Stimulated activated naive CD8-positive, alpha-beta T cell treated with anti-CD3 and anti-CD28 coated beads, Interleukin-15, amount 100 ng/mL, for 72 hours (primary cell): ENCODE results near the gene NOP58.
"Not testable (repeated sequence)": the region's sequence is repeated elsewhere in the genome, so short reads cannot be mapped to it uniquely, and the experiment has no call there.

ENCODE experiments used
- ATAC-seq: fragments of 150-1000 bp; cut with Tn5 transposase; 2 replicates; pipeline ENCODE4 v1.10.0; 2021; ENCODE audit warnings: mild to moderate bottlenecking, moderate library complexity
- DNase-seq, 2 donors: peaks; one replicate each; pipeline ENCODE4 v3.0.0; 2021 to 2022
- H3K27ac Mint-ChIP-seq, 2 donors: one replicate each; pipeline ENCODE4 v1.8.0; 2022; ENCODE audit warnings: mild to moderate bottlenecking in 2 of 2, mixed read lengths in 2 of 2, moderate library complexity in 2 of 2
- H3K27me3 Mint-ChIP-seq: one replicate; pipeline ENCODE4 v1.8.0; 2022; ENCODE audit warnings: mixed read lengths
- H3K4me1 Mint-ChIP-seq: one replicate; pipeline ENCODE4 v1.8.0; 2022; ENCODE audit warnings: mild to moderate bottlenecking, mixed read lengths
- H3K4me3 Mint-ChIP-seq, 2 donors: one replicate each; pipeline ENCODE4 v1.8.0; 2022; ENCODE audit warnings: mild to moderate bottlenecking in 2 of 2, mixed read lengths in 2 of 2, moderate library complexity in 1 of 2
- H3K9me3 Mint-ChIP-seq, 2 donors: one replicate each; pipeline ENCODE4 v1.8.0; 2022; ENCODE audit warnings: mixed read lengths in 2 of 2

The NOP58 gene, protein sequence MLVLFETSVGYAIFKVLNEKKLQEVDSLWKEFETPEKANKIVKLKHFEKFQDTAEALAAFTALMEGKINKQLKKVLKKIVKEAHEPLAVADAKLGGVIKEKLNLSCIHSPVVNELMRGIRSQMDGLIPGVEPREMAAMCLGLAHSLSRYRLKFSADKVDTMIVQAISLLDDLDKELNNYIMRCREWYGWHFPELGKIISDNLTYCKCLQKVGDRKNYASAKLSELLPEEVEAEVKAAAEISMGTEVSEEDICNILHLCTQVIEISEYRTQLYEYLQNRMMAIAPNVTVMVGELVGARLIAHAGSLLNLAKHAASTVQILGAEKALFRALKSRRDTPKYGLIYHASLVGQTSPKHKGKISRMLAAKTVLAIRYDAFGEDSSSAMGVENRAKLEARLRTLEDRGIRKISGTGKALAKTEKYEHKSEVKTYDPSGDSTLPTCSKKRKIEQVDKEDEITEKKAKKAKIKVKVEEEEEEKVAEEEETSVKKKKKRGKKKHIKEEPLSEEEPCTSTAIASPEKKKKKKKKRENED

DNA sequence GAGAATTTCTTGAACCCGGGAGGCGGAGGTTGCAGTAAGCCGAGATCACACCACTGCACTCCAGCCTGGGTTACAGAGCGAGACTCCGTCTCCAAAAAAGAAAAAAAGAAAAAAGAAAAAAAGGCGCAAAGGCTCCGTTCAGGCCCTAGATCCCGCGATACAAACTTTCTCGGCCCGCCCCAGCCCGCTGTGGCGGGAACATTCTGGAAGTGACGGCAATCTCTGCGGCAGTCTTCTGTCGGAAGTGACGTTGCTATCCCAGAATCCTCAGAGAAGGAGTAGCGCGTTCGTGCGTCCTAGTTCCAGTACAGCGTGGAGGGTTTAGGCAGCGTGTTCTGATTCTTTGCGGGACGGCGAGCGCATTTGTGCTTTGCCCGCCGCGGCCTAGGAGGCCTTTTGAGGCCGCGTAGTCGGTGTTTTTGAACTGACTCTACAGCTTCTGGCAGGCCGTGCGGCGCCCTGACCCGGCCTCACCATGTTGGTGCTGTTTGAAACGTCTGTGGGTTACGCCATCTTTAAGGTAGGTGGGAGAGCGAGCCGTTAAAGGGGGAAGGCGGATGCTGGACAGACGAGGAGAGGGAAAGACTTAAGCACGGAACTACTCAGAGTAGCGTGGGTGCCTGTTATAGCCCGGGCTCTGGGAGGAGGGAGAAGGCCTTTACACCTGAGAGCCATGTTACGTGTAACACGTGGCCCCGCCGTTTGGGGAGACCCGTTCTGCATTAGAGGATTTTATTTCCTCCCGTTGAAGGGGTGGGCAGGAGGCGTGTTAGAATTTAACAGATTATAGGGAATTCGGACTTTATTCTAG is at the start of gene NOP58:
NOP58 (plus strand) TSS at position 297 of the 811 bp plus-strand sequence; CDS start at position 476, 179 bp downstream.
- Mint-ChIP-seq H3K4me3 (peak within 1 kb of the TSS; percentile 61 to 78), H3K27ac (peak within 1 kb of the TSS; percentile 78 to 86), H3K4me1 (peaks cover 26% of the 10 kb centered on the region), H3K9me3 (no peaks in the 10 kb centered on the region), H3K27me3 (no peaks in the 10 kb centered on the region)
- DNase-seq (peak; percentile 88 to 93), ATAC-seq (peak; percentile 92)

DNA sequence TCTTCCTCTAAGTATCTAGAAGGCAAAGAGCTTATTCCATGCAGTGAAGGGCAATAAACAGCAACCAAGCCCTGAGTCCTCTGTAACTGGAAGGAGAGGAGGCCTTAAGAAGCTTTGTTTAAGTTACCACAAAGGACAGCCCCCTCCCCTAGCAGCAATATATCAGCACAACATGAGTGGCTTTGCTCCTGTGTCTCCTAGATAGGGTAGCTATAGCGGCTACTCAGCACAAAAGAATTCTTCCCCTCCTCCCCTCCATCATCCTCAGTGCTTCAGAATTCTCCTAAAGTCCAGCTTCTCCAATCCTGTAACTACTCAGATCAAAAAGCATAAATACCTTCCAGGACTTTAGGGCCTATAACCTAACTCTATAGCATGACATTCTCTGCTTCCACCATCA is 43.7 kb upstream of the NOP58 start:
- no peak overlapping the region for H3K4me3 Mint-ChIP-seq
- H3K9me3 Mint-ChIP-seq: no peaks in the 10 kb centered on the region
- DNase-seq (no peak), ATAC-seq (no peak)
- H3K4me1 Mint-ChIP-seq: peaks cover 17% of the 10 kb centered on the region
- H3K27ac Mint-ChIP-seq: peak overlapping the region in 1 of 2 donors; percentile 34
- H3K27me3 Mint-ChIP-seq: no peaks in the 10 kb centered on the region

DNA sequence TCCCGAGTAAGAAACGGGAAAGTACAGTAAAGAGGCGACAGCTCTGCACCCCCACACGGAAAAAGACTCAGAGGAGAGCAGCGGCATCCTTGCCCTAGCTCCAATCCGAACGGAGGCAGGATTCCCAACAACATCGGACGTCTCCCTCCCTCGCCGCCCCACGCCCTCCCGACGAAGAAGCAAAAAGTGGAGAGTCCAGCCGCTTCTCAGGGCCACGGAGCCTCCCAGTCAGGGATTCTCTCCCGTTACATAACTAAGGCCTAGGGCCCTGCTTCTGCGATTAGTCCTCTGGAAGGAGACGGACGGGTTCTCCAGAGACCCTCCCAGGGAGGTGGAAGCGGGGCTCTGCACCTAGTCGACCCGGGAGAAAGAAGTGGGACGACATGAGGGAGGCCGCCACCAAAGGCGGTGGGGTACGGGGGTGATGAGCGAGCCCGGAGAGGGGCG is 27.8 kb upstream of the NOP58 start:
- ATAC-seq: peak; percentile 62
- DNase-seq: no peak
- H3K4me1 Mint-ChIP-seq: peaks cover 34% of the 10 kb centered on the region
- peak overlapping the region; percentile 96 to 97 for H3K27ac Mint-ChIP-seq
- H3K27me3 Mint-ChIP-seq: no peaks in the 10 kb centered on the region
- H3K4me3 Mint-ChIP-seq: peak overlapping the region; percentile 98 to 99
- H3K9me3 Mint-ChIP-seq: no peaks in the 10 kb centered on the region

DNA sequence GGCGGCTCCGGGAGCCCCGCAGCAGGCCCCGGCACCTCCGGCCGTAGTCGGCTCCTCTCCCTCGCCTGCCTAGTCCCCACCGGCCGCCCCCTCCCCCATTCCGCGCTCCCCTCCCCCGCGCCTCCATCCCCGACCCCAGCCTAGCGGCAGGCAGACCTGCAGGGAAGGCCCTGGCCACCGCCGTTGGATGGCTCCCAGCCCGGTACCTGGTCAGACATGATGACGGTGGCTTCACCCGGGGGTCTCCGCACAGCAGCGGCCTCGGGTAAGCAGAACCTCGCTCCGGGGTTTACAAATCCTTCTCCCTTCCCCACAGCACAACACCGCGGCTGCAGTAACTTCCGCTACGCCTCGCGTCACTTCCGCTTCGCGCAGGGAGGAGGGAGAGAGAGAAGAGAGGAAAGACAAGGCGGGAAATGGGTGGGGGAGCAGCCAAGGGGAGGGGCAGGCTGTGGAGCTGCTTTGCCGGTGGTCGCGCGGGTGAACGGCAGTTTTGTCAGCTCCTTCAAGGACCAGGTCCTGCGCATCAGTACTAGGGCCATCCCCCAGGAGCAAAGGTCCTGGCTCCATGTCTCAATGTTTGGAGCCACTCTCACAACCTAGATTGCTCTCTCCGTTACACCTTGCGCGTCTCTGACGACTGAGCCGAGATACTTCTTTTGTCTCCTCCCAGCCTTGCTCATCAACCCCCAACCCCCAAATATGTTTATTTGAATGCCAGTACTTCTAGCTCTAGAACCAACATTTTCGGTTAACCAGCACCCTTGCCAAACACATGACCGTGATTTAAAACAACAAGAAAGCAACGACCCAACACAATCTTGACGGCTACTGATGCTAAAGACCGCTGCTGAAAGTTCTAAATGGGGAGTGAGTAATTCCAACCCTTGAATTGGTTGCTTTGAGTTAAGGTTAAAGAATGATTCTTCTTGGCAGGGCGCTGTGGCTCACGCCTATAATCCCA is 27.0 kb upstream of the NOP58 start, which contains the start of gene SUMO1:
SUMO1 (minus strand) TSS at position 364 of the 964 bp plus-strand sequence; CDS start at position 218, 146 bp downstream.
- peaks cover 29% of the 10 kb centered on the region for H3K4me1 Mint-ChIP-seq
- H3K9me3 Mint-ChIP-seq: no peaks in the 10 kb centered on the region
- ATAC-seq: peak; percentile 98
- peak; percentile 83 to 91 for DNase-seq
- H3K27me3 Mint-ChIP-seq: no peaks in the 10 kb centered on the region
- peak within 1 kb of the TSS; percentile 98 to 99 for H3K27ac Mint-ChIP-seq
- peak within 1 kb of the TSS; percentile 98 to 99 for H3K4me3 Mint-ChIP-seq

DNA sequence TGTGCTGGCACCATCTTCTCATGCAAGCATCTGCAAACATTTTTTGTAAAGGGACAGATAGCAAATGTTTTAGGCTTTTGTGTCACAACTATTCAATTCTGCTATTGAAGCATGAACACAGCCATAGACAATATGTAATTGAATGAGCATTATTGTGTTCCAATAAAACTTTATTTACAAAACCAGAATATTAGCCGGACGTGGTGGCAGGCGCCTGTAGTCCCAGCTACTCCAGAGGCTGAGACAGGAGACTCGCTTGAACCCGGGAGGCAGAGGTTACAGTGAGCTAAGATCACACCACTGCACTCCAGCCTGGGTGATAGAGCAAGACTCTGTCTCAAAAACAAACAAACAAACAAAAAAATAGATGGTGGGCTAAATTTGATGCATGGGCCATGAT is 17.9 kb upstream of the NOP58 start:
- ATAC-seq, H3K4me3 Mint-ChIP-seq, H3K27me3 Mint-ChIP-seq, H3K27ac Mint-ChIP-seq, DNase-seq, H3K9me3 Mint-ChIP-seq: not testable (repeated sequence)
- H3K4me1 Mint-ChIP-seq: peaks cover 14% of the 10 kb centered on the region

DNA sequence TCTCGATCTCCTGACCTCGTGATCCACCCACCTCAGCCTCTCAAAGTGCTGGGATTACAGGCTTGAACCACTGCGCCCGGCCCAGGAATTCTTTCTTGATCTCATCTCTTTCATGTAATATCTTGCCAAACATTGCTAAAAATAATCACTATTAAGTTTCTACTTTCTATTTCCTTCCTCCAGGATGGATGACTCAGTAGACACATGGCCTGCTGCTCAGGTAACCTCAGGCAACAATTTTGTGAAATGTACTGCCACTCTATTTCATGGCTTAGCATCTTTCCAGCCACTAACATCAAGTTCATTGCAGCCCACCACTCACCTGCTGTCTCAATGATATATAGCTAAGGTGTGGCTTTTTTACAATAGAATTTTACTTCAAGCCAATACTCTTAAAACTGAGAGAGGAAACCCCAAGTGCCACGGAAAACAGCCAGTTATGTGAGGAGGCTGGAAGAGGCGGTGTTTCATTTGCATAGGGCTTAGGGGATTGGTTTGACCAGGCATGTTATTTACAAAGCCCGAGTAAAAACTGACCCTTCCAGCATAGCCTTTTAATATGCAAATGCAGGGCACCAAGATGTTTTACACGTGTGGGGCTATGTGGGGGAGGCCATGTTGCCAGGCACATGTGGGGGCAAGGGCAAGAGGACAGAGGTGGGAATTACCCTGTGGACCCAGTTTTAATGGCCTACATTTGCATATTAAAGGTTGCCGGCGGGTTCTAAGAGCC is 15.9 kb upstream of the NOP58 start:
- ATAC-seq: peak; percentile 54
- no peaks in the 10 kb centered on the region for H3K9me3 Mint-ChIP-seq
- H3K4me3 Mint-ChIP-seq: peak overlapping the region; percentile 11 to 41

DNA sequence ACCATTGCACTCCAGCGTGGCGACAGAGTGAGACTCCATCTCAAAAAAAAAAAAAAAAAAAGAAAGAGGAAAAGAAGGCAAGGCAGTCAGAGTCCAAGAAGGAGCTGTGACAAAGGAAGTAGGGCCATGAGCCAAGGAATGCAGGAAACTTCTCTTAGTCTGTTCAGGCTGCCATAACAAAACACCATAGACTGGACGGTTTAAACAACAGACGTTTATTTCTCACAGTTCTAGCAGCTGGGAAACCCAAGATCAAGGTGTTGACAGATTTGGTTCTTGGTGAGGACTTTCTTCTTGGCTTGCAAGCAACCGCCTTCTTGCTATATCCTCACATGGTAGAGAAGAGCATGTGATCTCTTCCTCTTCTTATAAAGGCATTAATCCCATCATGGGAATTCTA is 14.1 kb upstream of the NOP58 start:
- H3K4me1 Mint-ChIP-seq: peaks cover 14% of the 10 kb centered on the region
- H3K4me3 Mint-ChIP-seq: no peak overlapping the region
- no peaks in the 10 kb centered on the region for H3K9me3 Mint-ChIP-seq
- no peak overlapping the region for H3K27ac Mint-ChIP-seq
- ATAC-seq (no peak), DNase-seq (no peak)
- no peaks in the 10 kb centered on the region for H3K27me3 Mint-ChIP-seq

More for the DNA sequence above, 15.9 kb upstream of the NOP58 start:
- no peak for DNase-seq
- H3K4me1 Mint-ChIP-seq: peaks cover 14% of the 10 kb centered on the region
- H3K27ac Mint-ChIP-seq: peak overlapping the region in 1 of 2 donors; percentile 59
- no peaks in the 10 kb centered on the region for H3K27me3 Mint-ChIP-seq

DNA sequence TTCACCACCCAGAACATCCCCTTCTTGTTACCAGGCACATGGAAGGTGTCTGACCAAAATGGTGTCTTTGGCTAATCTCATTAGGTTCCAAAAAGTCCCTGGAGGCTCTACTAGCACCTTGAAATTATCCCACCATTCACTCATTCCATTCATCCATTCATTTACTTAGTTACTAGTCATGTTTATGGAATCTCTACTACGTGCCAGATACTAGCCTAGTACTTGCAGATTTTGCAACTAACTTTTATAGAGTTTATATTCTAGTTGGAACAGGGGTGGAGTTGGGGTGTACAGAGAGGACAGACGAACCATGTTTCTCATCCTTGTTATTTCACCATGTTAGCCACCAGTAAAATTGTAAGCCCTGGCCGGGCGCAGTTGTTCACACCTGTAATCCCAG is 4.0 kb upstream of the NOP58 start:
- Mint-ChIP-seq H3K4me1 (peaks cover 18% of the 10 kb centered on the region), H3K9me3 (no peaks in the 10 kb centered on the region), H3K27ac (no peak overlapping the region), H3K4me3 (no peak overlapping the region), H3K27me3 (no peaks in the 10 kb centered on the region)
- no peak for DNase-seq
- ATAC-seq: no peak

DNA sequence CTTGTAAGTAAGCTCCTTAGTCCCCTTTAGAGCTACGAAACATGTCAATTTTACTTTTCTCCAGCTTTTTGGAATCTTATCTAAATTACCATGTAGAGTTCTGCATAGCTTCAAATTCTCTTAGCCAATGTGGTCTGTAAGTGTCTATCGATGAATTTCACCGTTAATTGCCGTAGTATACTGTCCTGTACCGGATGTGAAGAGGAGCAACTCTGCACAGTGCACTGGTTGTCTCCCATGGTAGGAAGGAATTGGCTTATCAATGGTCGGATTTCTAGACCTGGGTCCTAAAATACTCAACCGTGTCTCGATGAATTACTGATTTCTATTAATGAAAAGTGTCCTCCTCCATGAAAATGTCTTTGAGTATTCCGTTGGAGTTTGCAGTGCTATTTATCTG is 1.9 kb downstream of the NOP58 start:
- Mint-ChIP-seq H3K9me3 (no peaks in the 10 kb centered on the region), H3K4me1 (peaks cover 40% of the 10 kb centered on the region), H3K27ac (peak overlapping the region; percentile 89 to 90), H3K4me3 (peak overlapping the region in 1 of 2 donors; percentile 80), H3K27me3 (no peaks in the 10 kb centered on the region)
- ATAC-seq (peak; percentile 32), DNase-seq (no peak)

DNA sequence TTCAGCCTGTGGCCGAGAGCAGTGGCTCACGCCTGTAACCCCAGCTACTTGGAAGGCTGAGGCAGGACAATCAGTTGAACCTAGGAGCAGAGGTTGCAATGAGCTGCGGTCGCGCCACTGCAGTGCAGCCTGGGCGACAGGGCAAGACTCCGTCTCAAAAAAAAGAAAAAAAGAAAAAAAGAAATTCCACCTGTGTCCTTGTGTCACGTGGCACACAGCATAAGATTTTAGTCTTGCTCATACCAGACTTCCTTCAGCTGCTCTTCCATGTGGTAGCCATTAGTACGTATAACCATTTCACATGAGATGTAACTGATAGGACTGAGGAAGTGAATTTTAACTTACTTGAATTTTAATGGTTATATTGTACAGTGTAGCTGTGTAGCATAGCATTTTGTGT is 4.0 kb downstream of the NOP58 start:
- Mint-ChIP-seq H3K27me3 (no peaks in the 10 kb centered on the region), H3K4me1 (peaks cover 32% of the 10 kb centered on the region), H3K4me3 (peak overlapping the region; percentile 57 to 73), H3K9me3 (no peaks in the 10 kb centered on the region), H3K27ac (peak overlapping the region in 1 of 2 donors; percentile 34)
- no peak for DNase-seq
- ATAC-seq: no peak

DNA sequence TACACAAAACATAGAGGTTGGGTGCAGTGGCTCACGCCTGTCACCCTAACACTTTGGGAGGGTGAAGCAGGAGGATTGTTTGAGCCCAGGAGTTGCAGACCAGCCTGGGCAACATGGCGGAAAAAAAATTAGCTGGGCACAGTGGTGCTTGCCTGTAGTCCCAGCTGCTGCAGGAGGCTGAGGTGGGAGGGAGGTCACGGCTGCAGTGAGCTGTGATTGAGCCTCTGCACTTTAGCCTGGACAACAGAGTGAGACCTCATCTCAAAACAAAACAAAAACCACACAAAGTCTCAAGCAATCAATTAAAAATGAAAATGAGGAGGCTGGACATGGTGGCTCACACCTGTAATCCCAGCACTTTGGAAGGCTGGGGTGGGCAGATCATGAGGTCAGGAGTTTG is 4.9 kb downstream of the NOP58 start:
- DNase-seq (no peak), ATAC-seq (no peak)
- H3K4me3 Mint-ChIP-seq: peak overlapping the region; percentile 60 to 73
- peaks cover 34% of the 10 kb centered on the region for H3K4me1 Mint-ChIP-seq
- H3K27ac Mint-ChIP-seq: peak overlapping the region in 1 of 2 donors; percentile 89
- no peaks in the 10 kb centered on the region for H3K9me3 Mint-ChIP-seq
- no peaks in the 10 kb centered on the region for H3K27me3 Mint-ChIP-seq

DNA sequence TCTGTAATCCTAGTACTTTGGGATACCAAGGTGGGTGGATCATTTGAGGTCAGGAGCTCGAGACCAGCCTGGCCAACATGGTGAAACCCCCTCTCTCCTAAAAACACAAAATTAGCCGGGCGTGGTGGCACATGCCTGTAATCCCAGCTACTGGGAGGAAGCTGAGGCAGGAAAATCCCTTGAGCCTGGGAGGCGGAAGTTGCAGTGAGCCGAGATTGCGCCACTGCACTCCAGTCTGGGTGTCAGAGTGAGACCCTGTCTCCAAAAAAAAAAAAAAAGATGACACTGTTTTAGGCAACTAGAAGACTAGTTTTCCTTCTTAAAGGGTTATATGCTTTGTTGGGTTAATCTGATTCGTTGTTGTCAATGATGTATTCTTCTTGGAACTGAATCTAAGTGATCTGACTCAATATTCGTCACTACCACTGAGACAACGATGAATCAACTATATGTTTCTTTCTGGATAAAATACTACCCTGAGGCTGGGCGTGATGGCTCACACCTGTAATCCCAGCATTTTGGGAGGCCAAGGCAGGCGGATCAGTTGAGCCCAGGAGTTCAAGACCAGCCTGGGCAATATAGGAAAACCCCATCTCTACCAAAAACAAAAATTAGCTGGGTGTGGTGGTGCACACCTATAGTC is 10.6 kb downstream of the NOP58 start:
- Mint-ChIP-seq H3K27ac (peak overlapping the region; percentile 76 to 97), H3K4me3 (peak overlapping the region; percentile 61 to 76), H3K4me1 (peaks cover 50% of the 10 kb centered on the region)
- H3K9me3 Mint-ChIP-seq, H3K27me3 Mint-ChIP-seq, DNase-seq: not testable (repeated sequence)
- ATAC-seq: peak; percentile 68

DNA sequence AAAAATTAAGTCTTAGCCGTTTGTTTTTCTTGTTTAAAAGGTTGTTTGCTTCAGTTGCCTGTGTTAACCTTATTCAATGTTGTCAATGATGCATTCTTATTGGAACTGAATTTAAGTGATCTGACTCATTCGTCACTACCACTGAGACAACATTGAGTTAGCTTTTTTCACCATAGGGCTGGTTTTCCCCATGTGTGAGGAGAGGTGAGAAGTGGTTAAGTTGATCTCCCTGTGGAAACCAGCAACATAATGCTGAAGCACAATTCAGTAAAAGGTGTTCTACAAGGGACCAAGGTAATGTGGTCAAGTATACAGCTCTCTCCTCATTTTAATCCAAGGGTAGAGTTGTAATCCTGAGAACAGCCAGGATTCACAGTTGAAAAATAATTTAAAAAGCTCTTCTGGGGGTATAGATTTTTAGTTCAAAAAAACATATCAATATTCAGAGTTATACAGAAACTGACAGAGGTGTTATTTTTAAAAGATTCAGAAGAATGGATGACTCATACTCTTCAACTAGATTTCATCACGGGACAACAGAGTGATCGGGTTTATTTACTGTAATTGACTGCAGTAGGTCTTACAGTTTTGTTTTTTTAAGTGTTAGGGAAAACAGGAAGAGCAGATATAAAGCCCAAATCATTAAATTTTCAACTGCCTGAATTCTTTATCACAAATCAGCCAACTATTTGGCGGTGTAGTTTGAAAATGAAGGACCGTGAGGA is 12.6 kb downstream of the NOP58 start:
- Mint-ChIP-seq H3K9me3 (no peaks in the 10 kb centered on the region), H3K4me3 (peak overlapping the region; percentile 48 to 79), H3K4me1 (peaks cover 38% of the 10 kb centered on the region), H3K27me3 (no peaks in the 10 kb centered on the region), H3K27ac (peak overlapping the region; percentile 97 to 98)
- ATAC-seq (peak; percentile 95), DNase-seq (peak; percentile 46 to 58)
